Measurements from ENCODE around the gene PLEKHN1.

DNA sequence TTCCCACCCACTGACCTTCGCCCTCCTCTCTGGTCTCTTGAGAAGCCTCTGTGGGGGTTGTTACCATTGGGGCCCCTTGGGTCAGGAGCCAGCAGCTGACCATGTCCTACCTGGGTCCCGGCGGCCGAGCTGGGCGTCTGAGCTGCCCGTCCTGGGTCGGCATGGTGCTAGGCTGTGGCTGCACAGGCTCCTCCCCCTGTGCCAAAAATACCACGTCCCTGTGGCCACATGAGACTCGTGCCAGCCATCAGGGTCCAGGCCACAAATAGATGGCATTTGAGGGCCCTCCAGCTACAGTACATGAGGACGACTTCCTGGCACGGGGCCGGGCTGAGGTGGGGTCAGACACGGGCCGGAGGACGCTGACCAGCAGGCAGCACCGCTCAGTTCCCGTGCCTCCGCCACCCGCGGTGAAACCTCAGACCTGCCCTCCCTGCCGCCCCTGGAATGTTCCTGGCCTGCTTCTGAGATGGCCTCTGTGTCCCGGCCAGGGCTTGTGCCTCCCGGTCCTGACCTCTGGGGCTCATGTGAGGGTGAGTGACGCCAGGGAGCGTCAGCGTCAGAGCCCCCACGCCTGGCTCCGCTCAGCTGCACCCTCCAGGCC is 15.8 kb downstream of the PLEKHN1 start, which contains the start of gene PERM1:
- TF ChIP-seq, protein P1, sequence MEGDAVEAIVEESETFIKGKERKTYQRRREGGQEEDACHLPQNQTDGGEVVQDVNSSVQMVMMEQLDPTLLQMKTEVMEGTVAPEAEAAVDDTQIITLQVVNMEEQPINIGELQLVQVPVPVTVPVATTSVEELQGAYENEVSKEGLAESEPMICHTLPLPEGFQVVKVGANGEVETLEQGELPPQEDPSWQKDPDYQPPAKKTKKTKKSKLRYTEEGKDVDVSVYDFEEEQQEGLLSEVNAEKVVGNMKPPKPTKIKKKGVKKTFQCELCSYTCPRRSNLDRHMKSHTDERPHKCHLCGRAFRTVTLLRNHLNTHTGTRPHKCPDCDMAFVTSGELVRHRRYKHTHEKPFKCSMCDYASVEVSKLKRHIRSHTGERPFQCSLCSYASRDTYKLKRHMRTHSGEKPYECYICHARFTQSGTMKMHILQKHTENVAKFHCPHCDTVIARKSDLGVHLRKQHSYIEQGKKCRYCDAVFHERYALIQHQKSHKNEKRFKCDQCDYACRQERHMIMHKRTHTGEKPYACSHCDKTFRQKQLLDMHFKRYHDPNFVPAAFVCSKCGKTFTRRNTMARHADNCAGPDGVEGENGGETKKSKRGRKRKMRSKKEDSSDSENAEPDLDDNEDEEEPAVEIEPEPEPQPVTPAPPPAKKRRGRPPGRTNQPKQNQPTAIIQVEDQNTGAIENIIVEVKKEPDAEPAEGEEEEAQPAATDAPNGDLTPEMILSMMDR (IDR thresholded peaks at IDR 0.05) = no peak
- no peak for TF ChIP-seq POLR2AphosphoS5 (IDR thresholded peaks at IDR 0.05)
